SU-DHL-6 (cell line): ENCODE results near the gene SERTAD4.
"Not testable (repeated sequence)": the region's sequence is repeated elsewhere in the genome, so short reads cannot be mapped to it uniquely, and the experiment has no call there.

Experiments
- H2AFZ ChIP-seq: fragments of 200-600 bp; sonication (generic); 2 replicates; pipeline ENCODE4 v1.6.1; 2014; ENCODE audit warnings: low read depth, mild to moderate bottlenecking, moderate library complexity, mixed read lengths, antibody characterized with exemption, low read length; ENCODE audit not compliant: severe bottlenecking
- H3F3A ChIP-seq: fragments of 200-600 bp; shearing (Covaris generic); 2 replicates; pipeline ENCODE4 v1.6.0; 2016; ENCODE audit warnings: antibody characterized with exemption, mild to moderate bottlenecking; ENCODE audit not compliant: insufficient read depth
- H3K27ac ChIP-seq: fragments of 200-600 bp; sonication (generic); 2 replicates; pipeline ENCODE4 v1.5.1; 2016; ENCODE audit warnings: low read depth, mild to moderate bottlenecking, low read length, moderate library complexity, mixed read lengths
- H3K27me3 ChIP-seq: fragments of 200-600 bp; sonication (generic), shearing (Covaris generic); 2 replicates; pipeline ENCODE4 v1.6.0; 2014; ENCODE audit warnings: mild to moderate bottlenecking, low read length
- H3K36me3 ChIP-seq: fragments of 200-600 bp; sonication (generic); 2 replicates; pipeline ENCODE4 v1.6.1; 2014; ENCODE audit warnings: mild to moderate bottlenecking, low read length, mixed read lengths
- H3K4me2 ChIP-seq: fragments of 300-600, 200-600 bp; shearing (Covaris generic), sonication (generic); 2 replicates; pipeline ENCODE4 v1.6.0; 2014; ENCODE audit warnings: low read length, low read depth, mild to moderate bottlenecking; ENCODE audit not compliant: poor library complexity, severe bottlenecking
- H3K4me3 ChIP-seq: fragments of 200-600 bp; sonication (generic); 2 replicates; pipeline ENCODE4 v1.5.1; 2014; ENCODE audit warnings: antibody characterized with exemption, low read length, mild to moderate bottlenecking, mixed read lengths; ENCODE audit not compliant: insufficient read depth, poor library complexity, severe bottlenecking
- H3K79me2 ChIP-seq: fragments of 200-600 bp; sonication (generic); 2 replicates; pipeline ENCODE4 v1.6.1; 2014; ENCODE audit warnings: mild to moderate bottlenecking, low read length, moderate library complexity; ENCODE audit not compliant: insufficient read depth
- H3K9ac ChIP-seq: fragments of 200-600 bp; sonication (generic); 2 replicates; pipeline ENCODE4 v1.7.0; 2014; ENCODE audit warnings: mild to moderate bottlenecking, low read length
- H3K9me2 ChIP-seq: fragments of 200-600 bp; sonication (generic); replicated peaks from 2 replicates; pipeline ENCODE4 v1.6.1; 2014; ENCODE audit warnings: low read length; ENCODE audit not compliant: insufficient read depth
- H3K9me3 ChIP-seq: fragments of 200-600 bp; sonication (generic); 2 replicates; pipeline ENCODE4 v1.6.1; 2014; ENCODE audit warnings: low read length, mixed read lengths; ENCODE audit not compliant: insufficient read depth
- H4K20me1 ChIP-seq: fragments of 200-600 bp; sonication (generic); 2 replicates; pipeline ENCODE4 v1.6.1; 2014; ENCODE audit warnings: low read depth, mild to moderate bottlenecking, antibody characterized with exemption, low read length, moderate library complexity, mixed read lengths
- CTCF ChIP-seq: fragments of 200-600 bp; sonication (generic); IDR thresholded peaks from one replicate; pipeline ENCODE4 v1.5.1; 2017; ENCODE audit warnings: antibody characterized with exemption, mild to moderate bottlenecking, low read length, moderate library complexity; ENCODE audit not compliant: insufficient read depth, poor library complexity, severe bottlenecking
- EZH2phosphoT487 ChIP-seq: fragments of 200-600 bp; sonication (generic), shearing (Covaris generic); conservative IDR thresholded peaks from 2 replicates; pipeline ENCODE4 v1.6.1; 2018; ENCODE audit warnings: mild to moderate bottlenecking, antibody characterized with exemption, low read length, moderate library complexity, mixed read lengths

The SERTAD4 gene

GRCh38 chr1:210195635-210196160, 36.9 kb upstream of the SERTAD4 start:
- no peak overlapping the region for H3K4me3 ChIP-seq
- H3K79me2 ChIP-seq = no peaks in the 10 kb centered on the region
- no peaks in the 10 kb centered on the region for H3F3A ChIP-seq
- TF ChIP-seq EZH2phosphoT487 (no peak), CTCF (no peak)
- H4K20me1 ChIP-seq = no peaks in the 10 kb centered on the region
- no peaks in the 10 kb centered on the region for H3K36me3 ChIP-seq
- H3K4me2 ChIP-seq = no peak overlapping the region
- H3K27ac ChIP-seq = no peak overlapping the region
- no peak overlapping the region for H2AFZ ChIP-seq
- no peaks in the 10 kb centered on the region for H3K9me3 ChIP-seq
- no peaks in the 10 kb centered on the region for H3K27me3 ChIP-seq
- H3K9me2 ChIP-seq = no peaks in the 10 kb centered on the region
- no peak overlapping the region for H3K9ac ChIP-seq

- H3K27ac ChIP-seq, H3K9ac ChIP-seq, H3K9me2 ChIP-seq, H3K36me3 ChIP-seq, H3K79me2 ChIP-seq, H3K4me2 ChIP-seq, H4K20me1 ChIP-seq, H2AFZ ChIP-seq, H3K27me3 ChIP-seq, H3K4me3 ChIP-seq, H3K9me3 ChIP-seq, H3F3A ChIP-seq: not testable (repeated sequence)
These were observed 36.3 kb upstream of the SERTAD4 start for GRCh38 chr1:210196266-210196665.

- Histone ChIP-seq H3K4me2 (no peak overlapping the region), H3K79me2 (no peaks in the 10 kb centered on the region), H3K9me2 (no peaks in the 10 kb centered on the region), H3K36me3 (no peaks in the 10 kb centered on the region), H3K4me3 (no peak overlapping the region), H3K9ac (no peak overlapping the region), H3F3A (no peaks in the 10 kb centered on the region), H4K20me1 (no peaks in the 10 kb centered on the region), H2AFZ (no peak overlapping the region), H3K27me3 (no peaks in the 10 kb centered on the region), H3K27ac (no peak overlapping the region), H3K9me3 (no peaks in the 10 kb centered on the region)
- no peak for TF ChIP-seq EZH2phosphoT487
- no peak for TF ChIP-seq CTCF
These were observed 33.8 kb upstream of the SERTAD4 start for GRCh38 chr1:210198840-210199239.

- TF ChIP-seq CTCF = no peak
- TF ChIP-seq EZH2phosphoT487 = no peak
- Histone ChIP-seq H2AFZ (no peak overlapping the region), H3K9ac (no peak overlapping the region), H3K79me2 (no peaks in the 10 kb centered on the region), H3K4me3 (no peak overlapping the region), H3K36me3 (no peaks in the 10 kb centered on the region), H3F3A (no peaks in the 10 kb centered on the region), H3K27ac (no peak overlapping the region), H3K9me3 (no peaks in the 10 kb centered on the region), H3K27me3 (no peaks in the 10 kb centered on the region), H3K4me2 (no peak overlapping the region), H4K20me1 (no peaks in the 10 kb centered on the region), H3K9me2 (no peaks in the 10 kb centered on the region)
These were observed 32.4 kb upstream of the SERTAD4 start for GRCh38 chr1:210200124-210200736.
